RPMI7951 (cell line): ENCODE measurements around the gene RC3H1. TPM values are rescaled to one million over a fixed set of nuclear protein-coding genes. Genes with fewer than 3 reads are reported as not detected.
"Not testable (repeated sequence)": the region's sequence is repeated elsewhere in the genome, so short reads cannot be mapped to it uniquely, and the experiment has no call there.

Source experiments
- DNase-seq: peaks from one replicate; pipeline ENCODE4 v3.0.0-alpha.2; 2012; ENCODE audit warnings: low read depth
- total RNA-seq: library from RNA; depleted of rRNA; stranded (reverse); fragments of >200 nt; shearing (Covaris generic); gene quantifications from 2 replicates; pipeline ENCODE4 v1.2.3, GENCODE V29; 2014; rRNA removed

RC3H1 gene, protein sequence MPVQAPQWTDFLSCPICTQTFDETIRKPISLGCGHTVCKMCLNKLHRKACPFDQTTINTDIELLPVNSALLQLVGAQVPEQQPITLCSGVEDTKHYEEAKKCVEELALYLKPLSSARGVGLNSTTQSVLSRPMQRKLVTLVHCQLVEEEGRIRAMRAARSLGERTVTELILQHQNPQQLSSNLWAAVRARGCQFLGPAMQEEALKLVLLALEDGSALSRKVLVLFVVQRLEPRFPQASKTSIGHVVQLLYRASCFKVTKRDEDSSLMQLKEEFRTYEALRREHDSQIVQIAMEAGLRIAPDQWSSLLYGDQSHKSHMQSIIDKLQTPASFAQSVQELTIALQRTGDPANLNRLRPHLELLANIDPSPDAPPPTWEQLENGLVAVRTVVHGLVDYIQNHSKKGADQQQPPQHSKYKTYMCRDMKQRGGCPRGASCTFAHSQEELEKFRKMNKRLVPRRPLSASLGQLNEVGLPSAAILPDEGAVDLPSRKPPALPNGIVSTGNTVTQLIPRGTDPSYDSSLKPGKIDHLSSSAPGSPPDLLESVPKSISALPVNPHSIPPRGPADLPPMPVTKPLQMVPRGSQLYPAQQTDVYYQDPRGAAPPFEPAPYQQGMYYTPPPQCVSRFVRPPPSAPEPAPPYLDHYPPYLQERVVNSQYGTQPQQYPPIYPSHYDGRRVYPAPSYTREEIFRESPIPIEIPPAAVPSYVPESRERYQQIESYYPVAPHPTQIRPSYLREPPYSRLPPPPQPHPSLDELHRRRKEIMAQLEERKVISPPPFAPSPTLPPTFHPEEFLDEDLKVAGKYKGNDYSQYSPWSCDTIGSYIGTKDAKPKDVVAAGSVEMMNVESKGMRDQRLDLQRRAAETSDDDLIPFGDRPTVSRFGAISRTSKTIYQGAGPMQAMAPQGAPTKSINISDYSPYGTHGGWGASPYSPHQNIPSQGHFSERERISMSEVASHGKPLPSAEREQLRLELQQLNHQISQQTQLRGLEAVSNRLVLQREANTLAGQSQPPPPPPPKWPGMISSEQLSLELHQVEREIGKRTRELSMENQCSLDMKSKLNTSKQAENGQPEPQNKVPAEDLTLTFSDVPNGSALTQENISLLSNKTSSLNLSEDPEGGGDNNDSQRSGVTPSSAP
- total RNA-seq = 10.5 and 11.4 TPM in 2 replicates

DNA sequence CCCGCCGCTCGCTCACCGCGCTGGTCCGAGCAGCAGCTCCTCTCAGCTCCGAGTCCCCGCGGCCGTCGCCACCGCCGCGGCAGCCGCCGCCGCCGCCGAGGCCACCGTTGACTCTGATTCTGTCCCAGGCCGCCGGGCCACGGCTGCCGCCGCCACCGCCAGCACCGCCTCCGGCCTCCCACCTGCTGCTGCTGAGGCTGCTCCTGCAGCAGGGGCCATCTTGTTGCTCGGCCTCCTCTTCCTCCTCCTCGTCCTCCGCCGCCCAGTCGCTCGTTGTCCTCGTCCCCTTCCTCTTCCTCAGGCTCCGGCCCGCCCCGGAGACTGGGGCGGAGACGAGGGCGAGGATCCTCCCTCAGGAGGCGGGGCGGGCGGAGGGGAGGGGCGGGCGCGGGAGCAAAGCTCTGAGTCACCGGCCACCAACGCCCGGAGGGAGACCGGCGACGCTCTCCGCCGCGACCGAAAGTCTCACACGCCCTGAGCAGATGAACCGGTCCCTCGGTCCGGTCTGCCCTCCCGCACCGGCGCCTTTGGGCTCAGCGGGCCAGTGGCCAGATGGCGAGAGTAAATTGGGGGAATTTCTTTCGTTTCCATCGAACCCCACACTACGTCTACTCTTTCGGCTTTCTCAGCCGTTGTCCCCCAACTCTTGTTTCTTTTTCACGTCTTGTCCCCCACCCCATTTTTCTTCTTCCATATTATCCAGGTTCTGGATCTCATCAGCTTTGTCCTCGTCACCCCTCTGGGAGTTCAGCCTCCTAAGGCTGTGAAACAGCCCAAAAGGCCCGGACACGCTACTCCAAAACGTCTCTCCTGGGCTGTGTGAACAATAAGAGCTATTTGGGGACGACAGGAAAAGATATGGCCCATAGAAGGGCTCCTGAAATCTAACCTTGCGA is at the start of gene RC3H1:
Gene RC3H1 (minus strand): TSS at position 278 of the 896 bp plus-strand sequence. CDS start 29,372 bp downstream, outside the sequence.
- peak; percentile 83 for DNase-seq

DNA sequence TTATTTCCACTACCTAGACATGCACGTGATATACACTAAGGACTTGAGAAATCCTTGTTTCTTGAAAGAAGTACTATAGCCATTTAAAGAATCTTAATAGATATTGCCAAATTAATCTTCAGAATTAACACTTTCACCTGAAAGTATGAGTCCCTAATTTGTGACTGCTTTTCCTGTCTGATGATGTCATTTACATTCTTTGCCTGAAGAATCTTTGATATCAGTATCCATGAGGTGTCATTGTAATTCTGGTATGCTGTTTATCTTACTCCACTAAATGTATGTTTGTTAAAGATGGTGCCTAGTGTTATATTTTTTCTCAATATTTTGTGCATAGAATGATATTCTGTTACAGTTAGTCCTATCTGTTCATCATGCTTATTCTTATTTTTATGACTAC is 48.5 kb upstream of the RC3H1 start:
- no peak for DNase-seq

DNA sequence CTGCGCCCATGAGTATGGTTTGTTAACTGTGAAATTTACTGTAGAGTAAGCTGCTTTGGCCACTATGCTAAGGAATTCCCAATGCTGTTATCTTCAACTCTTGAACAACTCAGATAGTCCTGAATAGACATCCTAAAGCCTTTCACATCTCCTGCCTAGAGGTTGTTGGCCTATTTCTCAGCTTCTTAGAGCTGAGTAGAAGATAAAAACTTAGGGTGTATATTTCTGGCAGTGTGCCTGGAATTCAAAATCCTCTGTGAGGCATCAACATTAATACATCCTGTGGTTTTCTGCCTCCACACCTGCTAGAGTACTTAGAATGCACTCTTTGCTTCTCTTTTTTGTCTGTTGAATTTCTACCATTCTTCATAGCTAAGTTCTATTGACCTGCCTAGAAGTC is 45.8 kb upstream of the RC3H1 start:
- DNase-seq = peak; percentile 20

DNA sequence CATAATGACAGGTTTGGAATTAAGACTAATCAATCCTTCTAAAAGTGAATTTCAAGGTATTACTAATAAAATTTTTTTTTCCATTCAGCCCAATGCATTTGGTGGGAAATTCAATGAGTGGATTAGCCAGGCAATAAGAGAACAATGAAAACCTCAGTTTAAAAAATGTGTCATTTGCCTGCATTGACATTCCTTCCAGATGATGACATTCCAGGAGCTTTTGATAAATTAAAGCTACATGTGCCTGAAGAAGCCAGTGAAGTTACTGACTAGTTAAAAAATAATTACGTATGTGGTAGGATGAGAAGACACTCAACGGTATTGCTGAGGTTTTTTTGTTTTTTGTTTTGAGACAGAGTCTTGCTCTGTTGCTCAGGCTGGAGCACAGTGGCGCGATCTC is 37.9 kb upstream of the RC3H1 start:
- DNase-seq = peak; percentile 28

DNA sequence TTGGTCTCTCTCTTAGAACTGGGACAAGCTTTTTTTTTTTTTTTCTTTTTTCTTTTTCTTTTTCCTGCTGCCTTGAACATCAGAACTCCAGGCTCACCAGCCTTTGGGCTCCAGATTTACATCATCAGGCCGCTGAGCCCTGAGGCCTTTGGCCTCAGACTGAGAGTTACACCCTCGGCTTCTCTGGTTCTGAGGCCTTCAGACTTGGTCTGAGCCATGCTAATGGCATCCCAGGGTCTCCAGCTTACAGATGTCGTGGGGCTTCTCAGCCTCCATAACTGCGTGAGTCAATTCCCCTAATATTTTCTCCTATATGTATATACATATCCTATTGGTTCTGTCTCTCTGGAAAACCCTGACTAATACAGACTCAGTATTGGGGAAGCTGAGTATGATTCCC is 36.5 kb upstream of the RC3H1 start:
- DNase-seq = peak; percentile 49

DNA sequence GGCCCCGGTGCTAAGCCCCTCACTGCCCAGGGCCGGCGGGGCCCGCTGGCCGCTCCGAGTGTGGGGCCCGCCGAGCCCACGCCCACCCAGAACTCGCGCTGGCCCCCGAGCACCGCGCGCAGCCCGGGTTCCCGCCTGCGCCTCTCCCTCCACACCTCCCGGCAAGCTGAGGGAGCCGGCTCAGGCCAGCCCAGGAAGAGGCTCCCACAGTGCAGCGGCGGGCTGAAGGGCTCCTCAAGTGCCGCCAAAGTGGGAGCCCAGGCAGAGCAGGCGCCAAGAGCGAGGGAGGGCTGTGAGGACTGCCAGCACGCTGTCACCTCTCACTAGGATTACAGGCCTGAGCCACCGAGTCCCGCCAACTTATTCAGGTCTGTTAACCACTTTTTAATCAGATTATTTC is 34.5 kb upstream of the RC3H1 start:
- DNase-seq = not testable (repeated sequence)

DNA sequence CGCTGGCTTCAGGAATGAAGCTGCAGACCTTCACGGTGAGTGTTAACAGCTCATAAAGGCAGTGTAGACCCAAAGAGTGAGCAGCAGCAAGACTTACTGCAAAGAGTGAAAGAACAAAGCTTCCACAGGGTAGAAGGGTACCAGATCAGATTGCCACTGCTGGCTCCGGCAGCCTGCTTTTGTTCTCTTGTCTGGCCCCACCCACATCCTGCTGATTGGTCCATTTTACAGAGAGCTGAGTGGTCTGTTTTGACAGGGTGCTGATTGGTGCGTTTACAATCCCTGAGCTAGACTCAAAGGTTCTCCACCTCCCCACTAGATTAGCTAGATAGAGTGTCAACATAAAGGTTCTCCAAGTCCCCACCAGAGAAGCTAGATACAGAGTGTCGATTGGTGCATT is 33.6 kb upstream of the RC3H1 start:
- not testable (repeated sequence) for DNase-seq

DNA sequence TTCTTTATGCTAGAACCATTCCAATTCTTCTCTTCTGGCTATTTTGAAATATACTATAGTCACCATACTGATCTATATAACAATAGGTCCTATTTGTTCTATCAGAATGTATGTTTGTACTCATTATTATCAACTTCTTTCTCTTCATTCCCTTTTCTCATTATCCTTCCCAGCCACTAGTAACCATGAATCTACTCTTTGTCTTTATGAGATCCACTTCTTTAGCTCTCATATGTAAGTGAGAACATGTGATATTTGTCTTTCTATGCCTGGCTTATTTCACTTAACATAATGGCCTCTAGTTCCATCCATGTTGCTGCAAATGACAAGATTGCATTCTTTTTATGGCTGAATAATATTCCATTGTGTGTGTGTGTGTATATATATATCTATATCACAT is 31.7 kb upstream of the RC3H1 start:
- DNase-seq = no peak

DNA sequence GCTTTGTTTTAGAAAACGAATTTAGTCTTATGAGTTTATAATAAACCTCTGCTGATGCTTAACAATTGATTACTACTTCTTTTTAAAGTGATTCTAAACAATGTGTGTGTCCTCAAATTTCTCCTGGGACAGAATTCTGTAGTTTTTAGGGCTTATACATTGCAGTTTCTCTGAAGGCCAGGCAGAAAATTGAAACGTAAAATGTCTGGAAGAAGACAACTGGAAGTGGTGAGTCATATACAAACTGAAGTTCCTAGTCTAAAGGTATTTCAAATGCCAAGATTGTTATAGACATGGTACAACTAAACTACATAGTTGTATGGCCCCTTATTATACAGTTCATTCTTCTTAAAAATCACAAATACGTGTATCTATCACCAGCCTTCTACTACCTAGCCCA is 30.5 kb upstream of the RC3H1 start:
- peak; percentile 49 for DNase-seq

DNA sequence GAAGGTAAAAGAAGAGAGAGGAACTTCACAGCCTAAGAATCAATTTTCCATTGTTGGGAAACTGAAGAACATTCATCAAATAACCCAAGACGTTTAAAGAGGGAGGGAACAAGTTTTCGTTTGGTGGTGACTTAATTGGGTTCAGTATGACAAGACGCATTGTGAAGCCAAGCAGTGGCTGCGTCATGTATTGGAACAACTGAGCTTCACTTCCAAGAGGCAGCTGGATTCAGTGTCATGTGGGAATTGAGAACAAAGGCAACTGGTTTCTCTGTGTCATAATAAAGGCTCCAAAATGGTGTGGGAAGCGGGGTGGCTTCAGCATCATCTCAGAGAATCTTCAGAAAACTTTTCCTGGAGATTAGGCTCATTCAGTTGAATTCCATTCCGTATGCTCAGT is 29.8 kb upstream of the RC3H1 start:
- peak; percentile 82 for DNase-seq

DNA sequence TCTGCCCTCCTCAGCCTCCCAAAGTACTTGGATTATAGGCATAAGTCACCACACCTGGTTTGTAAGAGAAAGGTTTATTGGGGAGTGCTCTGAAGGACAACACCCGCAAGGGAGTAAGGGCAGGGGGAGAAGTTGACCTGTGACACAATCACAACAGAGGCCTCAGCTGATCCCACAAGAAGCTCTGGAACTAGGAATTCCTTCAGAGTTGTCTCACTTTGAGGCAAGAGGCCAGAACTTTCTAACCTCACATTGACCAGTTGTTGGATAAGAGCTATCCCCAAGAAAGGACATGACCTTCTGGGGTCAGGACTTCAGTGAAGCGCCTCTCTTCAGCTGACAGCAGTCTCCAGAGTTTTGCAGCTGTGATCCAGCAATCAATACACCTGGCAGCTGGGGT is 27.4 kb upstream of the RC3H1 start:
- no peak for DNase-seq

DNA sequence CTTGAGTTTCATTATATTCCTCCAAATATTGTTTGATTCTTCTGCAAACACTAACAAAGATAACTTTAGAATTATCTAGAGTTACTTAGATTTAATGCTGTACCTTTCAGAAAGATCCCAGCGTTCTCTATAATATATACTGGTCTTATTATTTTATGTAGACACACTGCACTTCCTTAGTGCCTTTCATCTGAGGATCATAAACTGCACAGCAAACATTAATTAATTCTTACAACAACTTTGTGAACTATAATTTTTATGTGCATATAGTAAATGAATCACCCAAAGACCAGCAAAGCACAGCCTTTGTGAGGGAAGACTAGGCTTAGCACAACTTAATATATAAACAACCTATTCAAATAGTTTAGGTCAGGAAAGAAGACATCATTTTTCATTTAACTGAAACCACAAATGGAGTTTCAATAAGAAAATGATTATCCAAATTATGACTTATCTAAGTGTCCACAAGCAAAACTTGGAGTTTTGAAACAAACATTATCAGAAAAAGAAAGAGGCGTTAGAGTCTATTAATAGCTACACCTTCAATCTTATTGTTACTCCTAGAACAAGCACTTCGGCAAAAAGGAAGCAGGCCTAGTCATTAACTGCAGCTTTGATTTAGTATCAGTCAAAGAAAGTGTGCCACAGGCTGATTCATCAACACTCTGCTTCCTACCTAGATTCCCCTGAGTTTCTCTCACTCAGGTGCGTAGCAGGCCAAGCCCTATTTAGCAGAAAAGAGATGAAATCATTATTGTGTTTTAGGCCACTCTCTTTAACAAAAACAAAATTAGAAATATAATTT is 22.5 kb upstream of the RC3H1 start:
- no peak for DNase-seq

DNA sequence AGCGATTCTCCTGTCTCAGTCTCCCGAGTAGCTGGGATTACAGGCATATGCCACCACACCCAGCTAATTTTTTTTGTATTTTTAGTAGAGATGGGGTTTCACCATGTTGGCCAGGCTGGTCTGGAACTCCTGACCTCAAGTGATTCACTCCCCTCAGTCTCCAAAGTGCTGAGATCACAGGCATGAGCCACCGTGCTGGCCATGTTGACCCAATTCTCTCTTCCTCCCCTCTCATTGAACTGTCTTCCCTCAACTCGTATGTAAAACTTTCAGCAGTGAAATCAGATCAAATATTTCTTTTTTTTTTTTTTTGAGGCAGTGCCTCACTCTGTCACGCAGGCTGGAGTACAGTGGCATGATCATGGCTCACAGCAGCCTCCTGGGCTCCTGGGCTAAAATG is 20.4 kb upstream of the RC3H1 start:
- DNase-seq = not testable (repeated sequence)

DNA sequence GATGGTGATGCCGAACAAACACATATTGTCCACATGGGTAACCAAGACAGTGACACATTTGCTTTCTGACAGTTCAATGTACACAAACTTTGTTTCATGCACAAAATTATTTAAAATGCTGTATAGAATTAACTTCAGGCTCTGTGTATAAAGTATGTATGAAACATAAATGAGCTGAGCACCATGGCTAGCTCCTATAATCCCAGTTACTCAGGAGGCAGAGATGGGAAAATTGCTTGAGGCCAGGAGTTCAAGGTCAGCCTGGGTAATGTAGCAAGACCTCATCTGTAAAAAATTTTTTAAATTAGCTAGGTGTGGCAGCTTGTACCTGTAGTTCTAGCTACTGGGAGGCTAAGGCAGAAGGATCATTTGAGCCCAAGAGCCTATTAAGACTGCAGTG is 19.2 kb upstream of the RC3H1 start:
- no peak for DNase-seq

DNA sequence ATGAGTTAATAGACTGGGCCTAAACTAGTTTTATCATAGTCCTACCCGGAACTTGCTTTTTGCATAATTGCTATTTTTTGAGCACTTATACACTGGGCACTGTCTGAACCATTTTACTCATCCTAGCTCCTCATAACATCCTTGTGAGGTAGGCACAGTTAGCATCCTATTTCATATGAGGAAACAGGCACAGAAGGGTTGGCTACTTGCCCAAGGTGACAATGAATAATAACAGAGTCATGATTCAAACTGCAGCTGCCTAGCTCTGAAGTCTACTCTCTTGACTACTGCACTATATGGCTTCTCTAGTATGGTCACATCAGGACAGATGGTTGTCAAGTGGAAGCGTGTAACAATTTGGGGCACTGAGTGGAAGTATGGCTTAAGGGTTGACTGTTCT is 18.2 kb upstream of the RC3H1 start:
- DNase-seq = peak; percentile 82

DNA sequence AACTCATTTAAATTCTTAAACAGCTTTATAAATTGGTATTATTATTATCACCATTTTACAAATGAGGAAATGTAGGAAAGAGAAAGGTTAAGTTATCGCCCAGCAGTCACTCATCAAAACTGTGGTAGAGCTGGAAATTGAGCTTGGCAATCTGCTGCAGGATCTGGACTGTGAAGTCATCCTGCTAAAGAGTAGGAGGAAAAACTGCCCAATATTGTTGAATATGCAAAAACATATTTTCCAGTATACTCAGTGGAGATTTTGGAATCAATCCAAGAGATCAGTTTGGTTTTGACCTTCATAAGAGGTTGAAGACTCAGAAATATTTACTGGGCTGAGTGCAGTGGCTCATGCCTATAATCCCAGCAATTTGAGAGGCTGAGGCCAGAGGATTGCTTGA is 16.9 kb upstream of the RC3H1 start:
- DNase-seq = no peak

DNA sequence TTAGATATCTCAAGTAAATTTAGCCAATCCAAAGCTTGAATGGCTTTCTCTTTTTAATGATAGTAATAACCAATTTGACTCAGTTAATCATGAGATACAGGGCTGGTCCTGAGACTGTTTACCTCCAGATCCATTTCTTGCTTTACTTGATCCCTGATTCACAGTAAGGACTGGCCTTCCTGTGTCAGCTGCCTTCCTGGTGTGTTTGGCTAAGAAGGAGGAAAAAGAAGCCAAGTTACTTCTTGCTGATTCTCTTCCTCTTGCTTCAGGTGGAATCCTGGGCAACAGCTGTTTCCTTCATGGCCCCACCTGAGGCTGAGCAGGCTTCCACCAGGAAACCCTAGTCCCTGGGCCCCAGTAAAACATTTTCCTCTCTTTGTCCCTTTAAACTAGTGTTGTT is 14.6 kb upstream of the RC3H1 start:
- no peak for DNase-seq

DNA sequence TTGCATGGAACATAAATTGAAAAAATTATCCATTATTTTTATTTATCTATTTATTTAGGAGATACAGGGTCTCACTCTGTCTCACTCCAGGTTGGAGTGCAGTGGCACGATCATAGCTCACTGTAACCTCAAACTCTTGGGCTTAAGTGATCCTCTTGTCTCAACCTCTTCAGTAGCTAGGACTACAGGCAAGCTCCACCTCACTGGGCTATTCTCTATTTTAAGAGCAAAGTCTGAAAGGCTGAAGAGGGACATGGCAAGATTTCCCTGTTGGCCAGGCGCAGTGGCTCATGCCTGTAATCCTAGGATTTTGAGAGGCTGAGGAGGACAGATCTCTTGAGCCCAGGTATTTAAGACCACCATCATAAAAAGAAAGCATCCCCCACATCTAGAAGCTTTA is 14.0 kb upstream of the RC3H1 start:
- DNase-seq = no peak

DNA sequence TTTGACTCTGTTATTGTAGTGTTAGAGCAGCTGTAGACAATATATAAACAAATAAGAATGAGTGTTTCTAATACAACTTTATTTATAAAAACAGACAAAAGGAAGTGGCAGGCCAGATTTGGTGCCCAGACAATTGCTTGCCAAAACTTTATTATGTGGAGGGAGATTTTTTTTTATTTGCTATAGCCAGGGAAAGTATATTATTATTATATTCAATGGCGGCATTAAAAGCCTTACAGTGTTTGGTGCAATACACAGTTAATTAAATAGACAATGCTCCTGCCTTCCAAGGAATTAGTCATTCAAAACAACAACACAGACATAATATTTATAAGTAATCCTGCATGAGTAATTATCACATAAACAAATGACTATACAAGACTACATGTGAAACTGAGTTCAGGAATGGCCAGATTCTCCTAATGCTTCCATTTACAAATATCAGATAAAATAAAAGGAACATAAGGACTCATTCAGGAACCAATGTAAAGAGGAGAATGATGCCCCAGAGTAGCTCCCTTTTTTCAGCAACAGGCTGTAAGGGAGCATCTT is 10.6 kb upstream of the RC3H1 start:
- no peak for DNase-seq

DNA sequence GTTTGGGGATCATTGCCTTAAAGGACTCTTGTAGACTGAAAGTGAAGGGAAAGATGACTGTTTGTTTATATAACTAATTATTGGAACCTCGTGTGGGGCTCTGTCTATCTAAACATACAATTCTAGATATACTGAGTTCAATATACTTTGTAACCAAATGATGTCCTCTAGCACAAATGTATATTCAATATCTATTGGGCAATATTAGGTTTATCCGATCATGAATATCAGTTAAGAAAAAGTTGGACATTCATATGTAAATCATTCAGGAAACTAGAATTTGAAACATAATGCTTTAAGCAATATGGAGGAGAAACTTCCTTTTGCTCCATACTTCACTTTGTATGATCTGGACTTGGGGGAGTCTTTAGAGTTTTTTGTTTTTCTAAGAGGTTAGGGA is 8.9 kb upstream of the RC3H1 start:
- DNase-seq = no peak
